NOMO-1 treated with dmso at 0.1 percent for 144 hours (cell line): ENCODE data around the gene TNN.
A peak's percentile ranks its signal among the peaks of the same experiment; 100 is the strongest.

Source experiments
- DNase-seq: peaks from one replicate; lab custom pipeline; 2025; ENCODE audit not compliant: unreplicated experiment; lab: John Stamatoyannopoulos, UW

TNN gene

DNA sequence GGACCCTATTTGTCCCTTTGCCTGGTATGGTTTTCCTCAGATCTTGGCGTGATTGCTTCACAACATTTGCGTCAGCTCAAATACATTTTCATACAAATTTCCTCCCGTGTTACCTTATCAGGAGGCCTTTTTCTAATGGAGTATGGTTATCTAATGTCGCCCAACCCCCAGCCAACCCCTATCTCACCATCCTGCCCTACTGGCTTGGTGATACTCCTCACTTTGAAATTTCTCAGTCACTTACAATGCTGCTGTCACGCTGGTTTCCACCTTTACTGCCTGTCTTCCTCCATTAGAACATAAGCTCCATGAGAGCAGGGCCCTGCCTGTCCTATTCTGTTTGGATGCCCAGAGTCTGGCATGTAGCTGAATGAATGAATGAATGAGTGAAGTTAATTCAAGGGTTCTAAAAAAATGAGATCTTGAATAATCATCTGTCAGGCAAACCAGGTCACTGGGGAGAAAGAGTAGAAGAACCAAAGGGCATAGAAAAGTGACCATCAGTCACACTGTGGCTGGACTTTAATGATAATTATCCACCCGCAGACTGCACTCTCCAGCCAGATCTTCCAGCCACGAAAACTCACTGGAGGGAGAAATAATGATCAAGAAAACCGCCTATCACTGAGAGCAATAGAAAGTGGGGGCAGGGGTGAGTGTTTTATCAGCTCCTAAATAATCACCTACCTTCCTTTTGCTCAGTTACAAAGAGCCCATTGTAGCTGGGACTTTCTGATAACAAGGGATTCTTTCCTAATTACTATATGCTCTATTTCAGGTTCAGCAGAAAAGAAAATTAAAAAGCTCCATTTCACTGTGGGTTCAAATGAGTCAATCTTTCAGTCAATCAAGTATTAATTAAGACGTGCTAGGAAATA, 103.6 kb downstream of the TNN start:
- DNase-seq, result no peak

DNA sequence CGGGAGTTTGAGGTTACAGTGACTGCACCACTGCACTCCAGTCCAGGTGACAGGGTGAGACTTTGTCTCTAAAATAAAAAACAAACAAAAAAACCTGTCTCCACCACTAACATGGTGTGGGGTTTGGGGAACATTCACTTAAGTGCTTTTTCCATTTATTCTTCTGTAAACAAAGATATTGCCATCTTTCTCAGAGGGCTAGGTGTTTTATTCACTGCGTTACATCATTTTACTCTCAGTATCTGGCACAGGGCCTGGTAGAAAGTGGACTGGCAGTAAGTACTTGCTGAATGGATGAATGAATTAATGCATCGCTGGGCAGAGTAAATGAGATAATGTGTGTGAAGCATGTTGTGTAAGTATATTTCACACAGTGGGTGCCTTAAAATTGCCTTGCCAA, 104.9 kb downstream of the TNN start:
- no peak for DNase-seq

DNA sequence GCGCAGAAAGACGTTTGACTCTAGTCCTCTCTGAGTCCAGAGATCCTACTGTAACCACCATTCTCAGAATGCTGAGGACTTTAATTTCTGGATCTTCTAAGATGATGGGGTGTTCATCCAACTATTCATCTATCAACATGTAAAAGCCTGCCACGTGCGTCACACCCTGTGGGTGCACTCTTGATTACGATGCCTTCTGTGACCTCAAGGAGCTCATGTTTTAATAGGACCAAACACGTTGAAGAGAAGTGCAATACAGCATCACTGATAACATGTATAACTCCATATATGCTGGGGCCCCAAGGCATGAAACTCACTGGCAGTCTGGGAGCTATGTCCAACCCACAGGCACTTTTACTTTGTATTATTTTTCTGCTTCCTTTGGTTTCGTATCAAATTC, 105.9 kb downstream of the TNN start:
- no peak for DNase-seq

DNA sequence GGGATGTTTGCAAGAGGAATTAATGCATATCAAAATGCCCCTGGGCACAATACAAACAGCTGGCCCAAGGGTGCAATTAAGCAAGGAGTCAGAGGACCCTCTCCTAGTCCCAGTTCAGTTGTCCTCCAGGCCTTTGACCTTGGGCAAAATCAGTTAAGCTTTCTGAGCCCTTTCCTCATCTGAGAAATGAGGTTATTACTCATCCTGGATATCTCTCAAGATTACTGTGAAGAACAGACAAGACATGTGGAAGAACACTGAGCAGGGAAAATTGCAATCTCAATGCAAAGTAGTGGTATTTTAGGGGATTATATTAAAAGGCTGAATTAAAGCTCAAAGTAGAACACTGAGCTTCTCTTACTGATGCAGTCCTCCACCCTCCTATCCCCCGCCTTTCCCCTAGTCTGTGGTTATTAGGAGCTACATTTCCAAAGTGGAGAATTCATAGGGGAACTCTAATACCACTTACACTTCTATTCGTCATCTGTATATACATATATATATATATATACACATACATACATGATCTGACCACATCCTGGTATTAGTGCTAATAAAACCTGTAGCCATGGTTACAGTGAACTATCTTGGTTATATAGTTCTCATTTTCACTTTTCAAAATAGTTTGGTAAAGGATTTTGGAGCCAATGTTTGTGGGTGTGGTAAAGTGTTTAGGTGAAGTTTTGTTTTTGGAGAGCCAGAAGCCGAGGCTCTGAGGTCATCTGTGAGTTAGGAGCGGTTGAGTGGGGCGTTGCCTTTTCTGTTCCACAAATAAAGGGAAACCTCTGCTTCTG, 106.9 kb downstream of the TNN start:
- DNase-seq, result no peak

DNA sequence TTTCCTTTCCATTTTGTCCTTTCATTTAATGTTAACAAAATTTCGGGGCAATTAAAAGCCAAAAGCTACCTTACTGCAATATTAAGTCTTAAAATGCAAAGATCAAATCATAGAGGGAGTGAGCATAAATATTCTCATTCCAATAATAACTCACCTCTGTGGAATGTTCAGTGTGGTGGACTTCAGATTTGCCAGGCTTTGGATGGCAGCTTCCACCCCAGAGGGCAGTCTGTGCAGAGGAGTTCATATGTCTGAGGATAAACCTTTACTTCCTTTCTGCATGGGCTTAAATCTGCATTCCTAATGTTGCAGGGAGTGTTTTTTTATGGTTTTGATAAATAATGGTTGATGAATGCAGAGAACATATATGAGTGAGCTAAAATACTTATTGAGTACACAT, 108.6 kb downstream of the TNN start:
- no peak for DNase-seq

DNA sequence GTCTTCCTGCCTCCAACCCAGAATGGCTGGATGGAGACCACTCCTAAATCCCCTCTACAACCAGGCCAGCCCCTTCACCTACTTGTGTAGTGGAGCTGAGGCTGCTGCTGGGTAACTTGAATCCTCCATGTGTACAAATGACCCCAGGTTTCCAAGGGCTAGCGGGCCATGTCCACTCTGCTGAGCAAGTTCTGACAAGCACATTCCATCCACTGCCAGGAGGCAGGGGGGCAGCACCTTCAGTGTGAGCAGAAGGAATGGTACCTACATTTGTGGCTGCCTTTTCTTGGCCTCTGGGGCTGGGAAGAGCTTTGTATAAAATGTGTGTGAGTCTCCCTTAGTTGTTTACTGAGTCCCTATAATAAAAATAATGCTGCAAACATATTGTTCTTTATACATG, 110.4 kb downstream of the TNN start:
- no peak for DNase-seq

DNA sequence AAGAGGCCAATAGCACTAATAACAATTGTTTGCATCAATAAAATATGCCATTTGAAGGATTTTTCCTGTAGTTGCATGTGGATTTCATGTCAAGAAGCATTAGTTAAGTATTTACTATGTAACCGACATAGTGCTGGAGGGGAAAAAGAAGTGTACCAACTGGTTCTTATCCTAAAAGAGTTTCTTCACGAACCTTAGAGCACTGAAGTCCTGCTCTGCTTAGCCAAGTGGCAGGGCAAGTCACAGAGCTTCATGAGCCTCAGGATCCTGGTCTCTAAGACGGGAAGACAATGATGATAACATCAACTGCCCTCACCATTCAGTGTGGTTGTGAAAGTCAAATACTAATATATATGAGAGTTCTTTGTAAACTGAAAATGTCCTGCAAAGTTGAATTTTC, 110.8 kb downstream of the TNN start:
- no peak for DNase-seq

DNA sequence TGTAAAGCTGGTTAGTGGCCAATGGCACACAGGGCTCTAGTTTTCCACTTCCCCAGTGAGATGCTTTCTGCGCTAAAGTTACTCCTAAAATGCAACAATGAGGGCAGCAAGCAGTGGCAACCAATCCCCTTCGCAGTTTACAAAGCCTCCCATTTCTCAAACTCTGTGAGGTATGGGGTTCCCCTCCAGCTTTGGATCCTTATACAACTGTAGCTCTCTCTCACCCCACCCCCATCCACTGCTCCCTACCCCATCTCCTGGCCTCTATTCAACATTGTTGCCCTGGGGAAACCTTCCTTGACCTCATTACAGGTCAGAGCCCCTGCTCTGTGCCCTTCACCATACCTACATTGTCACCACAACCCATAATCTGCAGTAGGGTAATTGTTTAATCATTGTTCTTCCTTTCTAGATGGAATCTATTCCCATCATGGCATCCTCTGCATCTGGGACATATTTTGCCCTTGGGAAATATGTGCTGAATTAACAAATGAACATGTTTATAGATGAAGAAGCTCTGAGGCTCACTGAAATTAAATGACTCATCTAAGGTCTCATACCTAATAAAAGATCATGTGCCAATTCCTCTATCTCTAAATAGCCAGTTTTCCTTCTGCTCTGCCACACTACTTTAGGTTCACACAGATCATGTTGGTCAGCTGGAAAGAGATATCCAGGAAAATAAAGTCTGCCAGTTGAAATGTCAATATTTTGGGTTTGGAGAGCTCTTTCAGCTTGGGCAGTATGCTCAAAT, 112.4 kb downstream of the TNN start:
- no peak for DNase-seq

DNA sequence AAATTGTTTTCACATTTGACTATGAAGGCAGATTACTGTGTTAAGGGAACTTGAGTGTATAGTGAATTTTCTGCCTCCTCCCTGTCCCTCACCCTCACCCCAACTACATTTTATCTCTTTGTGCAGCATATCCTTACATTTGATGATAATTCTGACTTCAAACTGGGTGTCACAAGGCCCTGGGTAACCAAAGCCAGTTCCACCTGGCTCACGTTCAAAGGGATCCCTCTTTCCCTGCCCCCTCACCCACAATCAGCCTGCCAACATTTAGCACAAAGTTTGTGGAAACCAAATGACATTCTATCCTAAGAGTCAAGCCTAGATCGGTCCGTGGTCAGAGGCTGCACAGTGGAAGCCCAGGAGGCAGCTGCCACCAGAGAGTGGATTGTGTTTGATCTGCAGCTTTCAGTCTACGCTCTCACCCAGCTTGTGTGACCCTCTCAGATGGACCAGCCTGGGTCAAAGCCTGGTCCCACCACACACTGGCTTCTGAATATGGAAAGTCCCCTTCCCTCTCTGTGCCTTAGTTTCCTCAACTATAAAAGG, 114.6 kb downstream of the TNN start:
- no peak for DNase-seq

DNA sequence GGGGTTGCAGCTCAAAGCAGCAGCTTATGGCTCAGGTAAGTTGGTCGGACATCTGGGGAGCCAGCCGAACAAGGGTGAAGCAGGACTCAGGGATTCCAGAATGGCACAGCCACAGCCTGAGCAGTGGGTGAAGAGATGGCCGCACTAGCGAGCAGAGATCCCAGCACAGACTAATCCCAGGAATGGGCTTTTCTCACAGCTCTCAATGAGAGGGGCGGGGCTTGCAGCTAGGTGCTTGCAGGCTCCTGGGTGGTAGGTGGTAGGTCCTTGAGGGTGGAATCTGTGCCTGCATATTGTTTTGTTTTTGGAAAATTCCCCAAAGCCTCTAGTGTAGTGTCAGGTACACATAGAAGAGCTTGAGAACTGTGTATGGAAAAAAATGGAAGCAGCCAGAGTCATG, 116.0 kb downstream of the TNN start:
- DNase-seq, result no peak

DNA sequence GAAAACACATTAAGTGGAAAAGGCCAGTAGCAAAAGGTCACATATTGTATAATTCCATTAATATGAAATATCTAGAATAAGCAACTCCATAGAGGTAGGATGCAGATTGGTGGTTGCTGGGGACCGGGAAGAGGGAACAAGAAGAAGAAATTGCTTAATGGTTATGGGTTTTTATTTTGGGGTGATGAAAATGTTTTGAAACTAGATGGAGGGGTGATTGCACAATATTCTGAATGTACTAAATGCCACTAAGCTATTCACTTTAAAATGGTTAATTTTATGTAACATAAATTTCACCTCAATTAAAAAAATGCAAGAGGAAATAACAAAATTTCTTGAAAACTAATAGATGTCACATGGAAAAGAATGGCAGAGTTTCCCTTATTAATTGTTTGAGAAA, 118.3 kb downstream of the TNN start:
- no peak for DNase-seq

DNA sequence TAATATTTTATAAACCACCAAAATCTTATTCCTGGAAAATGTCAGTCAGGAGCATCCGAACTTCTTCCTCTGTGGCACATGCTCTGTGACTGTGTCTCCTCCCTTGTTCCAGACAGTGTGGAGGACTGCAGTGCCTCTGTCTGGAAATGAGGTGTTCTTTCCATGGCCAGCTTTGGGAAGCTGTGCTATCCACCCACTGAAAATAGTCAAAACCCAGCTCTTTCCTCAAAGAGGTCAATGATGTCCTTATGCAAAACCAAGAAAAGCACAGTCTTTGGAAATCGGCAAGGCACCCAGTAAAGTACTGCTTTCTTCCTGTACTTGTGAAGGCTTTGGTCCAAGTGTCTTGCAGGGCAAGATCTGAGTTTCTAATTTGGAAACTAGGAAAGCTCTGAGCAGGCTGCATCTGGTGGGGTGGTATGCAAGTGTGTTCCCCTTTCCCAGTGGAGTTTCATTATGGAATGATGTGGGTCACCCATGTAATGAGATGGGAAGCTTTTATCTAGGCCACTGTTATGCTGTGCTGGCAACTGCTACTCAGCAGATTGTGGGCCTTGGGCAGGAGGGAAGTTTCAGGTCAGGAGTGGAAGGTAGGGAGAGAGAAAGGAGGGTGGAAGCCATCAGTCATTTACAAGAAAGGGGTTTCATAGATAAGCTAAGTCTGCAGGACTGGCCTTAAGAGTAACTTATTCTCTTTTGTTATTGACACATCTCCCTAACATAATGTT, 119.0 kb downstream of the TNN start:
- DNase-seq, result no peak

DNA sequence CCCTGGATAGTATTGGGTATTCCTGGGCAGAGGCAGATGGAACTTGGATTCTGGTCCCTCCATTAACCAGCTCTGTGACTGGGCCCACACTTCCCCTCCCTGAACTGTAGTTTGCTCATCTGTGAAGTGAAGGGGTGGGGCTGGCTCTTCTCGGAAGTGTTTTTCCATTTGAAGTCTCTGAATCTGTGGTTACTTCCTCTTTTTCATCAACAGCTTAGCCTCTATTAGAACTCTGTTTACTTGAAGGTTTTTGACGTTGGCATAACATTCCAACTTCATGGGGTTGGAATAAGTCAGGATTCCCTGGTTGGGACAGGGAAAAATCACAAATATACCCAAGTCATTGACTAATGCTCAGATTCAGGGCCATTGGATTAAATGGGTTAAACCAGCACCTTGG, 121.3 kb downstream of the TNN start:
- DNase-seq, result peak; percentile 84

DNA sequence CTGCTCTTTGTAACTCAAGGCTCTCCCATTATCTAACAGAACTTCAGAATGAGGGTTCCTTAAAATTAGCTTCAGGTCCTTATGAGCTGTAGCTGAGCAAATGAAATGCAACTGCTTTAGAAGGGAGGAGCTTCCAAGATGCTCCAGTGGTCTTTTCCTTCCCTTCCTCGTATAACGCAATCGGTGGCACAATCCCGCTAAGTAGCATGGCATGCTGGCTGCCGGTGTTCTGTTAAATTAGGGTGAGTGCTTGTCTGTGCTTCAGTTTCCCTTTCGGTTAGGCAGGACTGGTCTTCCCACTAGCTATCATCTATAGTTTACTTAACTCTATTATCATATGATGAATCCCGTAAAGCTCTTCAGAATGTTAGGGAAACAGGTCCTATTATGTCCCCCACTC, 124.0 kb downstream of the TNN start:
- DNase-seq, result no peak

DNA sequence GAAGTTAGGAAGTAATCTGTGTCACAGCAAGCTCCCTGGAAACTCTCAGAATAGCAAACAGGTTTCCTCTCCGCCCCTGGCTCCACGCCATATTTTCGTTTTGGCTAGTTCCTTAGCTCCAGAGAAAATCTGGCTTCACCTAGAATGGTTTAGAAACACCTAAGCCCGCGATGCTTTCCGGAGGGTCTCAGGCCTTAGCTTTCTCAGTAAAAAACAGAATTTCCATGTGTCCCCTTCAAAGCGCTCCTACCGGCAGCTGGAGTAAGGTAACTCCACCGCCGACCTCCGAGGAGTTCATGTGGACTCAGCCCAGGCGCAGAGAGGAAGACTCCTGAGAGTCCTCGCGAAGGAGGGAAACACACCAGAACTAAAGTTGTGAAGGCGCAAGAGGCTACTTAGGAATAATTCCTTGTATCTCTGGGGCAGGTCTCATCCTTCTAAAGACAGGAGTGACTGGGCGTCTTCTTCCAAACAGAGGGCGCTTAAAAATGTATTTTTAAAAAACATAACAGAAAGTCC, 124.5 kb downstream of the TNN start:
- no peak for DNase-seq

DNA sequence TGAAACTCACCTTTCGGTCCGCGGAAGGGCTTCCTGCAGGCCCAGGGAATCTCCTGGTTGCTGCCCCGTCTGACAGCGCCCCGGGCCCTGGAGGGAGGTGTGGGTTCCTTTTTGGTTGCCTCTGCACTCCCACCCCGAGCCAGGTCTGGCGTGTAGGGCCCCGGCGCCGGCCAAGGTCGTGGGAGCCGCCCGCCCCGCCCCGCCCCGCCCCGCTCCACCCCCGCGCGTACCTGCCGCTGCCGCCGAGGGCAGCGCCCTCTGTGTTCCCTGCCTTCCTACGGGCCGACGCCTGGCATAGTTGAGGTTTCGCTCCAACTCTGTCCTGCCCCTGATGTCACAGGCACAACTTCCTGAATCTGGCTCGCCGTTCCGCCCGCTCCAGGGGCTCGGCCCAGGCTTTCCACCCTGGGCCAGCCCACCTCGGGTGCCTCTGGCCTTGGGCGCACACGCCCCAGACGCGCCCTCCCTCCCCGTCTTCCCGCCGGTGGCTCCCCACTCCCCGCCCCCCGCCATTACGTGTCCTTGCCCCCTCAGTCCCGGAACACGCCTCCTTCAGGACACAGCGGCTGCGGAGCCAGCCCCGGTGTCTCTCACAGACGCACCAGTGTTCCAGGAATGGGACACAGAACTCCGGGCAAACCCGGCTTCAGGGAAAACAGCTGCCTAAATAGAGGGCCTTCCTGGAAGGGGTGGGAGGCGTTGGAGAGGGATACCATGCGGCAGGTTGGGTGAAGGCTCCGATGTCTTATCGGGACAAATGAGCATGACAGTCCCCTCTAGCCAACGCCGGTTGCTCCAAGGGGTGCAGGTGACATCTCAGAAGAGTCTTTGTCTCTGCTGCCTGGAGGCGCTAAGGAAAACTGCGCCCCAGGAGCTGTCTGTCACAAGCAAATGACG, 125.2 kb downstream of the TNN start, which contains the start of gene KIAA0040:
TSS of gene KIAA0040 (minus strand) at position 147 of the 897 bp plus-strand sequence. CDS start 31,763 bp downstream, outside the sequence.
- DNase-seq, result peak; percentile 75

DNA sequence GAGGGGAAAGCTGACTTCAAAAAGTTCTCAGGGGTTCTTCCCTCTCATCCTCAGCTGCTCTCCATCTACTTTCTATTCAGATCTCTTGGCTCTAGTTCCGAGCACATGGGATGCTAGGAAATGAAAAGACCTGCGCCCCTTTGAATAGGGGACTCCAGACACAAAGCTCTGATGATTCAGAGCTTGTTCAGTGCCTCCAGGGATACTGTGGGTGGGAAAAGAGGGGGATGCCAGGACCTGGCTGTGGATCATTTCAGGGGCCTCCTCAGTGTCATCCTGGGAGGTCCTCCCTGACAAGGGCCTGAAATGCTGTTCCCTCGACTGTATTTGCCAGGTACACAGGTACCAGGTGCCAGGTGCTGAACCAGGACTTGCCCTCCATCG, 125.9 kb downstream of the TNN start:
- no peak for DNase-seq

DNA sequence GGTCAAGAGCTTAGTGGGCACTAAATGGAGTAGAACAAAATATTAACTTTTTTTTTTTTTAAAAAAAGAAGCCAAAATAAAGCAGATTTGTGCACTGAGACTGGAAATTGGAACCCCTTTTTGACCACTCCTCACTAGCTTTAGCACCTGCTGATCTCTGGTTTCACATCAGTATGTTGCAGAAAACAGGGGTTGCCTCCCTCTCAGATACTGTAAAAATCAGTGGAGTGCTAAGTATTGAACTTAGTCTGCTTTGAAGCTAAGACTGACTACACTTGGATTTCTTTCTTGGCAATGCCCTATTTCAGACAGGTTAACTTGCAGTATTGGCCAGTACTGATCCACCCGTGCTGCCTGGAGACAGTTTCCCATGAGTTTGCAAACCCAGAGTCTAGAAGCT, 127.6 kb downstream of the TNN start:
- DNase-seq, result no peak

DNA sequence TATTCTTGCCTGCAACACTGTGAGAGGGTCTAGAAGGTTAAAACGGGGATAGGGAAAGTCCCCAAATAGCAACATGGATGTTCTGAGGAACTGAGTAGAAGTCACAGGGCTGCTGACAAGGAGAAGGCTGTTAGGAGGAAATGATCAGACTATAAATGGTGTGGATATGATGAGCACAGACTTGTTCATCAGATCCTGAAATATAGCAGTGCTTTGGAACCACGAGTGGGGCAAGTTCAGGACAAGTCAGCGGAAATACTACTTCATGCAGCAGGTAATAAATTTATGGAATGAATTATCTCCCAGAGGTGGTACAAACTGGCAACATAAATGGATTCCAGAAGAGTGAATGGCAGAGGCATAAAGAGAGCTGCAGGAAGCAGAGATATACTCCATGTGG, 128.2 kb downstream of the TNN start:
- DNase-seq, result no peak
